HEK293T (cell line): ENCODE data around the gene ATP13A2.

Experiments used
- ARNT ChIP-seq: fragments of 450-650 bp; IDR thresholded peaks from 2 replicates; pipeline ENCODE4 v1.6.1; 2017; ENCODE audit warnings: mild to moderate bottlenecking
- BHLHE40 ChIP-seq: fragments of 450-650 bp; IDR thresholded peaks from 2 replicates; pipeline ENCODE4 v1.6.1; 2016; ENCODE audit warnings: mild to moderate bottlenecking, moderate library complexity, borderline replicate concordance
- CTBP1 ChIP-seq: fragments of 450-650 bp; IDR thresholded peaks from 2 replicates; pipeline ENCODE4 v1.6.1; 2016; ENCODE audit warnings: borderline replicate concordance
- ELF4 ChIP-seq: fragments of 450-650 bp; IDR thresholded peaks from 2 replicates; pipeline ENCODE4 v1.6.1; 2017; ENCODE audit warnings: antibody characterized with exemption
- FOXA1 ChIP-seq: fragments of 450-650 bp; IDR thresholded peaks from 2 replicates; pipeline ENCODE4 v1.6.1; 2016; ENCODE audit warnings: mild to moderate bottlenecking
- FOXK2 ChIP-seq: fragments of 450-650 bp; IDR thresholded peaks from 2 replicates; pipeline ENCODE4 v1.6.1; 2016; ENCODE audit warnings: mild to moderate bottlenecking
- FOXM1 ChIP-seq: fragments of 450-650 bp; IDR thresholded peaks from 2 replicates; pipeline ENCODE4 v1.6.1; 2017; ENCODE audit warnings: mild to moderate bottlenecking, borderline replicate concordance
- HDGF ChIP-seq: fragments of 450-650 bp; IDR thresholded peaks from 2 replicates; pipeline ENCODE4 v1.6.1; 2017; ENCODE audit warnings: antibody characterized with exemption, borderline replicate concordance
- L3MBTL2 ChIP-seq: fragments of 450-650 bp; conservative IDR thresholded peaks from 2 replicates; pipeline ENCODE4 v1.6.1; 2016; ENCODE audit warnings: mild to moderate bottlenecking
- LEF1 ChIP-seq: fragments of 450-650 bp; IDR thresholded peaks from 2 replicates; pipeline ENCODE4 v1.6.1; 2017; ENCODE audit warnings: mild to moderate bottlenecking, borderline replicate concordance
- NFRKB ChIP-seq: fragments of 450-650 bp; IDR thresholded peaks from 2 replicates; pipeline ENCODE4 v1.6.1; 2016; ENCODE audit warnings: mild to moderate bottlenecking, moderate library complexity
- SP1 ChIP-seq: fragments of 450-650 bp; IDR thresholded peaks from 2 replicates; pipeline ENCODE4 v1.6.1; 2017
- SUZ12 ChIP-seq: fragments of 450-650 bp; IDR thresholded peaks from 2 replicates; pipeline ENCODE4 v1.6.1; 2016; ENCODE audit warnings: mild to moderate bottlenecking
- ZNF384 ChIP-seq: fragments of 450-650 bp; IDR thresholded peaks from 2 replicates; pipeline ENCODE4 v1.6.1; 2016

DNA sequence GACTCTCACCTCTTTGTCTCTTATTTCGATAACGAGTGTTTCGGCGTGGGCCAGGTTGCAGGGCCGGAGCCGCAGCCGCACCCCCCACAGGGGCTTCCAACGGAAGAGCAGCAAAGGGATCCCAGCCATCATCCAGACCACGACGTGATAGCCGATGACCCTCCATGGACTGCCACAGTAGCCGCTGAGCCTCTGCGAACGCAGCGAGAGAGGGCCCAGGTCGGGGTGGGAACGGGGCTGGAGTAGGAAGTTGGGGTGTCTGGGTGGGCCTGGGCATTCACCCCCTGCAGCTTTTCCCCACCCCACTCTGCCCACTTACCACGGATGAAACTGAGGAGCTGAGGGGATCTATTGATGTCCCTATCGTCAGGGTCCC, 6.4 kb downstream of the ATP13A2 start:
- no peak for TF ChIP-seq FOXM1
- no peak for TF ChIP-seq ARNT
- no peak for TF ChIP-seq SP1
- no peak for TF ChIP-seq NFRKB
- no peak for TF ChIP-seq SUZ12
- no peak for TF ChIP-seq FOXK2
- no peak for TF ChIP-seq ELF4
- TF ChIP-seq FOXA1: no peak
- no peak for TF ChIP-seq HDGF
- TF ChIP-seq BHLHE40: no peak
- no peak for TF ChIP-seq LEF1
- no peak for TF ChIP-seq L3MBTL2
- no peak for TF ChIP-seq CTBP1
- TF ChIP-seq ZNF384: no peak
